SHP77 (cell line): Measurements from ENCODE around the gene RXRA.
"Not testable (repeated sequence)": the region's sequence is repeated elsewhere in the genome, so short reads cannot be mapped to it uniquely, and the experiment has no call there.

ENCODE experiments used
- DNase-seq, 2 experiments: peaks; one replicate each; lab custom pipeline; 2025; lab: John Stamatoyannopoulos, UW

RXRA gene

GRCh38 chr9:134293611-134294152 lies 32.6 kb upstream of the RXRA start:
- DNase-seq: peak; percentile 7 to 19

- peak; percentile 20 to 50 for DNase-seq
These were observed 31.8 kb upstream of the RXRA start for GRCh38 chr9:134294153-134295071.

GRCh38 chr9:134295101-134295745 lies 31.0 kb upstream of the RXRA start:
- DNase-seq: no peak

GRCh38 chr9:134295746-134296250 lies 30.5 kb upstream of the RXRA start:
- no peak for DNase-seq

GRCh38 chr9:134296301-134297082 lies 29.8 kb upstream of the RXRA start:
- no peak for DNase-seq

GRCh38 chr9:134297083-134297410 lies 29.2 kb upstream of the RXRA start:
- no peak for DNase-seq

- DNase-seq: no peak
These were observed 28.7 kb upstream of the RXRA start for GRCh38 chr9:134297576-134297975.

- DNase-seq: no peak
These were observed 28.3 kb upstream of the RXRA start for GRCh38 chr9:134298000-134298399.

- no peak for DNase-seq
These were observed 27.2 kb upstream of the RXRA start for GRCh38 chr9:134299068-134299467.

GRCh38 chr9:134299883-134300282 lies 26.4 kb upstream of the RXRA start:
- no peak for DNase-seq

GRCh38 chr9:134301387-134302129 lies 24.7 kb upstream of the RXRA start:
- DNase-seq: no peak

- no peak for DNase-seq
These were observed 24.0 kb upstream of the RXRA start for GRCh38 chr9:134302130-134302817.

- no peak for DNase-seq
These were observed 22.7 kb upstream of the RXRA start for GRCh38 chr9:134303601-134304000.

GRCh38 chr9:134304261-134304660 lies 22.0 kb upstream of the RXRA start:
- no peak for DNase-seq

- DNase-seq: no peak
These were observed 21.6 kb upstream of the RXRA start for GRCh38 chr9:134304690-134305089.

- no peak for DNase-seq
These were observed 20.7 kb upstream of the RXRA start for GRCh38 chr9:134305533-134305932.

- DNase-seq: not testable (repeated sequence)
These were observed 20.2 kb upstream of the RXRA start for GRCh38 chr9:134306042-134306441.

GRCh38 chr9:134306636-134307600 lies 19.3 kb upstream of the RXRA start:
- DNase-seq: no peak
